HG02678 (cell line): Measurements from ENCODE around the gene GLUD1.
"Not testable (repeated sequence)": the region's sequence is repeated elsewhere in the genome, so short reads cannot be mapped to it uniquely, and the experiment has no call there.

Experiments
- ATAC-seq: cut with Tn5 transposase; IDR thresholded peaks from one replicate; pipeline ENCODE4 v1.9.1; 2021; ENCODE audit warnings: mild to moderate bottlenecking, moderate library complexity; ENCODE audit not compliant: unreplicated experiment

Gene GLUD1

DNA sequence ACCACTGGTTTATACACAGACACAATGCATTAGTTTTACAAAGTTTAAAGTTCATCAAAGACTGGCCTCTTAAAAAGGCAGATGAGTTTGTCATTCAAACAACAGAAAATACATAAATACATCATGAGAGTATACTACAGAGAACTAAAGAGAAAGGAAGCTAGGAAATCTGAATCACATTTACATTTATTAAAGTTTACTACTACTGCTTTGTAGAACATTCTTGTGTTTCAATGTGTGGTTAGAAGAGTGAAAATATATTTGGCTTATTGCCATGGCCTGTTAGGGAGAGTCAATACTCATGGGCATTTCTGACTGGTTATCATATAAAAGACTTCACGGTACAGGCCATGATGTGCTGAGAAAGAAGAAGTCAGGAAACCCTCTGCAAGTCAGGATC, 87.5 kb downstream of the GLUD1 start:
- ATAC-seq: not testable (repeated sequence)

DNA sequence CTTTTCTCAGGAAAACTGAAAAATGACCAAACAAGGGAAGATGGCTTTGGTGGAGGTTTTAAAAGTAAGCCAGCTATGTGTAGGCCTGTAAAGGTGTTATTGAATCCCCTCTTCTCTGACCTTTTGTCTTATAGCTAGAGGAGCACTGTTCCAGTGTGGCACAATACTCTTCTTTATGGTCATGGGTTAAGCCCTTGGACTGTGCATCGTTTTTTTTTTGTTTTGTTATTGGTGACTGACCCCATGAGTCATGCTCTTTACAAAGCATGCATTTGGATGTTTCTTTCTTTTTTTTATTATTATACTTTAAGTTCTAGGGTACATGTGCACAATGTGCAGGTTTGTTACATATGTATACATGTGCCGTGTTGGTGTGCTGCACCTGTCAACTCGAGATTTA, 94.2 kb downstream of the GLUD1 start:
- ATAC-seq: no peak
